SK-N-SH (cell line): ENCODE data around the gene ABL2. TPM values are rescaled to one million over a fixed set of nuclear protein-coding genes. Genes with fewer than 3 reads are reported as not detected.

ENCODE experiments used
- CTCF ChIA-PET: fragments of 300-600, 350-600 bp; formaldehyde crosslinking; extraction: SDS; loops from one replicate; lab custom pipeline; 2021; lab: Yijun Ruan, JAX
- POLR2A ChIA-PET: fragments of 350-600 bp; sonication (Branson Sonifier 250); formaldehyde crosslinking; extraction: SDS; loops from one replicate; lab custom pipeline; 2020; ENCODE audit warnings: antibody characterized with exemption, inconsistent platforms; lab: Yijun Ruan, JAX
- DNase-seq: peaks from one replicate; pipeline ENCODE4 v3.0.0; 2012
- H2AFZ ChIP-seq: fragments of 200-600 bp; sonication (generic); 2 replicates; pipeline ENCODE4 v1.8.1; 2016; ENCODE audit warnings: antibody characterized with exemption, mild to moderate bottlenecking, low read depth
- H3F3A ChIP-seq: fragments of 200-600 bp; sonication (generic); replicated peaks from 2 replicates; pipeline ENCODE3; 2016; ENCODE audit warnings: antibody characterized with exemption, mild to moderate bottlenecking; ENCODE audit not compliant: insufficient read depth
- H3K27ac ChIP-seq, 2 experiments: fragments of 200-500 bp in 1 of 2; fragments of 200-600 bp in 1 of 2; sonication (Bioruptor generic) in 1 of 2; sonication (generic), shearing (Covaris generic) in 1 of 2; 2 replicates each; pipeline versions ENCODE4 v1.5.1 to v1.6.1; 2014 to 2016; ENCODE audit warnings: low read depth in 2 of 2, inconsistent platforms in 1 of 2, low read length in 1 of 2, mild to moderate bottlenecking in 1 of 2, mixed read lengths in 1 of 2
- H3K27me3 ChIP-seq: fragments of 200-600 bp; sonication (generic), shearing (Covaris generic); 2 replicates; pipeline ENCODE4 v1.6.1; 2016; ENCODE audit warnings: mixed run types; ENCODE audit not compliant: insufficient read depth
- H3K36me3 ChIP-seq, 2 experiments: fragments of 200-500 bp in 1 of 2; fragments of 200-600 bp in 1 of 2; sonication (Bioruptor generic) in 1 of 2; sonication (generic) in 1 of 2; replicated peaks in 1 of 2; 2 replicates each; pipeline versions ENCODE3 to v1.5.1; 2014 to 2016; ENCODE audit warnings: low read length in 1 of 2, mild to moderate bottlenecking in 1 of 2; ENCODE audit not compliant: insufficient read depth in 2 of 2, control insufficient read depth in 1 of 2
- H3K4me1 ChIP-seq, 2 experiments: fragments of 200-500 bp in 1 of 2; fragments of 200-600 bp in 1 of 2; sonication (Bioruptor generic) in 1 of 2; sonication (generic), shearing (Covaris generic) in 1 of 2; 2 replicates each; pipeline versions ENCODE4 v1.5.1 to v1.6.1; 2014 to 2016; ENCODE audit warnings: low read depth in 1 of 2, low read length in 1 of 2, mixed run types in 1 of 2; ENCODE audit not compliant: insufficient read depth in 2 of 2, control insufficient read depth in 1 of 2
- H3K4me2 ChIP-seq: fragments of 200-600 bp; sonication (generic), shearing (Covaris generic); 2 replicates; pipeline ENCODE4 v1.6.1; 2017; ENCODE audit warnings: mixed run types
- H3K4me3 ChIP-seq, 2 experiments: fragments of 200-500 bp in 1 of 2; fragments of 200-600 bp in 1 of 2; sonication (Bioruptor generic) in 1 of 2; sonication (generic), shearing (Covaris generic) in 1 of 2; 2 replicates each; pipeline versions ENCODE4 v1.5.1 to v1.8.1; 2014 to 2016; ENCODE audit warnings: low read depth in 2 of 2, inconsistent platforms in 1 of 2, low read length in 1 of 2, mild to moderate bottlenecking in 1 of 2, mixed read lengths in 1 of 2, moderate library complexity in 1 of 2
- H3K79me2 ChIP-seq: fragments of 200-600 bp; sonication (generic); 2 replicates; pipeline ENCODE4 v1.8.1; 2017; ENCODE audit warnings: mild to moderate bottlenecking; ENCODE audit not compliant: insufficient read depth
- H3K9ac ChIP-seq: fragments of 200-600 bp; sonication (generic); 2 replicates; pipeline ENCODE4 v1.6.1; 2017; ENCODE audit warnings: mixed run types
- H3K9me2 ChIP-seq: fragments of 200-600 bp; sonication (generic); 2 replicates; pipeline ENCODE4 v1.6.1; 2017; ENCODE audit warnings: mixed run types
- H3K9me3 ChIP-seq: fragments of 200-600 bp; sonication (generic); 2 replicates; pipeline ENCODE4 v1.6.1; 2017; ENCODE audit warnings: mixed run types, mild to moderate bottlenecking, moderate library complexity
- H4K20me1 ChIP-seq: fragments of 200-600 bp; sonication (generic); 2 replicates; pipeline ENCODE4 v1.6.1; 2017; ENCODE audit warnings: mild to moderate bottlenecking, mixed run types; ENCODE audit not compliant: insufficient read depth
- CHD2 ChIP-seq: fragments of 150-350 bp; IDR thresholded peaks from 2 replicates; pipeline ENCODE4 v1.6.1; 2018; ENCODE audit warnings: low read length; ENCODE audit not compliant: partially characterized antibody
- CTCF ChIP-seq: fragments of 200-600 bp; sonication (generic); IDR thresholded peaks from 2 replicates; pipeline ENCODE4 v1.6.1; 2017; ENCODE audit warnings: antibody characterized with exemption, mild to moderate bottlenecking, moderate library complexity
- EP300 ChIP-seq, 2 experiments: IDR thresholded peaks; 2 replicates each; pipeline versions ENCODE4 v1.4.0 to v1.6.1; 2012; ENCODE audit warnings: borderline replicate concordance in 1 of 2, low read depth in 1 of 2, low read length in 1 of 2
- EZH2phosphoT487 ChIP-seq: fragments of 200-600 bp; sonication (generic); IDR thresholded peaks from 2 replicates; pipeline ENCODE4 v1.6.1; 2017; ENCODE audit warnings: low read depth, mixed run types, mild to moderate bottlenecking, antibody characterized with exemption, moderate library complexity, borderline replicate concordance
- GABPA ChIP-seq: IDR thresholded peaks from 2 replicates; pipeline ENCODE4 v1.4.0; 2012; ENCODE audit warnings: low read depth, mild to moderate bottlenecking
- GATA2 ChIP-seq: sonication (generic); formaldehyde crosslinking; IDR thresholded peaks from 2 replicates; pipeline ENCODE4 v1.5.0; 2020; ENCODE audit warnings: mild to moderate bottlenecking, missing genetic modification reagents
- POLR2AphosphoS5 ChIP-seq: IDR thresholded peaks from 2 replicates; pipeline ENCODE4 v1.6.1; 2012; ENCODE audit warnings: low read depth, low read length
- RAD21 ChIP-seq: IDR thresholded peaks from 2 replicates; pipeline ENCODE4 v1.6.1; 2012; ENCODE audit warnings: mild to moderate bottlenecking, low read length
- RCOR1 ChIP-seq: fragments of 150-350 bp; IDR thresholded peaks from 2 replicates; pipeline ENCODE4 v1.6.1; 2017; ENCODE audit warnings: antibody characterized with exemption, low read length
- REST ChIP-seq: IDR thresholded peaks from 2 replicates; pipeline ENCODE4 v1.6.1; 2012; ENCODE audit warnings: mild to moderate bottlenecking, low read depth, low read length, moderate library complexity
- RFX5 ChIP-seq: IDR thresholded peaks from 2 replicates; pipeline ENCODE4 v1.6.1; 2012; ENCODE audit warnings: mild to moderate bottlenecking, improper control_type of control experiment, low read length
- SIN3A ChIP-seq: IDR thresholded peaks from 2 replicates; pipeline ENCODE4 v1.6.1; 2012; ENCODE audit warnings: low read depth, mild to moderate bottlenecking, low read length, moderate library complexity, borderline replicate concordance
- TEAD4 ChIP-seq: IDR thresholded peaks from 2 replicates; pipeline ENCODE4 v1.4.0; 2012; ENCODE audit warnings: mild to moderate bottlenecking, borderline replicate concordance; ENCODE audit not compliant: insufficient read depth
- USF2 ChIP-seq: fragments of 150-350 bp; IDR thresholded peaks from 2 replicates; pipeline ENCODE4 v1.6.1; 2017; ENCODE audit warnings: antibody characterized with exemption, low read length, low read depth, borderline replicate concordance
- WGBS: methylation state at CpG from one replicate; pipeline ENCODE4 v1.1.6; 2017; ENCODE audit warnings: low lambda C conversion rate; 5-methylcytosine and 5-hydroxymethylcytosine counted together
- polyA plus RNA-seq, 3 experiments: library from polyadenylated mRNA; depleted of rRNA; stranded (reverse); fragments of >200 nt; gene quantifications; 2 replicates each; pipeline ENCODE4 v1.2.3, GENCODE V29; 2012

Gene ABL2
- polyA plus RNA-seq, 1 of the 3 experiments (the other 2 are of a cell fraction), result 7.5 TPM

- no peak for TF ChIP-seq SIN3A
- TF ChIP-seq RCOR1, result no peak
- no peak for TF ChIP-seq EZH2phosphoT487
- no peak for TF ChIP-seq REST
- TF ChIP-seq USF2, result no peak
- TF ChIP-seq RAD21, result no peak
- no peak for TF ChIP-seq GABPA
- TF ChIP-seq TEAD4, result no peak
- TF ChIP-seq GATA2, result no peak
- TF ChIP-seq, all 33 proteins: peak for 0
- Histone ChIP-seq H3K9me2 (no peaks in the 10 kb centered on the region), H3K4me2 (no peak overlapping the region), H3K27me3 (no peaks in the 10 kb centered on the region), H3K36me3 (peaks cover 58 to 74% of the 10 kb centered on the region in 2 experiments), H3K9me3 (no peaks in the 10 kb centered on the region), H3K27ac (no peak overlapping the region), H3K4me3 (no peak overlapping the region), H3F3A (peaks cover 33% of the 10 kb centered on the region), H3K4me1 (peaks cover 0 to 2% of the 10 kb centered on the region in 2 experiments; a peak in 1 of 4 replicates), H4K20me1 (no peaks in the 10 kb centered on the region), H3K9ac (no peak overlapping the region), H2AFZ (no peak overlapping the region), H3K79me2 (peaks cover 29% of the 10 kb centered on the region)
- DNase-seq, result no peak
- POLR2A ChIA-PET, result no interaction called here
- CTCF ChIA-PET, result interaction anchor here (1.2 kb wide), 1 partner anchor 97 kb away, joined by 3 read pairs; no protein-coding TSS in a partner anchor
- WGBS, result 100% methylated on average over 4 of the region's 4 CpGs
Observed at GRCh38 chr1:179099891-179100290, 129.6 kb downstream of the ABL2 start.

- Histone ChIP-seq H3F3A (peaks cover 21% of the 10 kb centered on the region), H3K4me1 (peaks cover 0 to 7% of the 10 kb centered on the region in 2 experiments; a peak in 1 of 4 replicates), H3K9me3 (no peaks in the 10 kb centered on the region), H3K4me3 (no peak overlapping the region), H2AFZ (no peak overlapping the region), H3K79me2 (no peaks in the 10 kb centered on the region; the same call in 1 of the 2 replicates), H3K4me2 (no peak overlapping the region), H3K27me3 (no peaks in the 10 kb centered on the region), H3K9ac (no peak overlapping the region), H3K27ac (no peak overlapping the region), H4K20me1 (no peaks in the 10 kb centered on the region), H3K36me3 (peaks cover 48 to 78% of the 10 kb centered on the region in 2 experiments), H3K9me2 (no peaks in the 10 kb centered on the region)
- CTCF ChIA-PET, result interaction anchor here (0.6 to 1.4 kb wide), 4 partner anchors 9 to 303 kb away, joined by 3 to 4 read pairs (median 4); partner anchors contain the start of gene TOR3A
- TF ChIP-seq POLR2AphosphoS5, result no peak
- TF ChIP-seq CTCF, result no peak
- TF ChIP-seq EP300 (IDR thresholded peaks at IDR 0.05; ENCODE audit: borderline replicate concordance in 1 of 2, low read depth in 1 of 2, low read length in 1 of 2), result no peak
- no peak for TF ChIP-seq RFX5
- TF ChIP-seq CHD2, result no peak
- TF ChIP-seq RCOR1, result no peak
- no peak for DNase-seq
- POLR2A ChIA-PET, result no interaction called here
- 93% methylated on average over 3 of the region's 3 CpGs for WGBS
Observed at GRCh38 chr1:179095924-179096323, 133.6 kb downstream of the ABL2 start.
